GM12875 (cell line): Measurements from ENCODE around the gene PIAS3.
A peak's percentile ranks its signal among the peaks of the same experiment; 100 is the strongest.

Source experiments
- H3K4me3 ChIP-seq: one replicate; pipeline ENCODE4 v1.5.1; 2011; ENCODE audit warnings: low read depth, low read length, control low read depth
- CTCF ChIP-seq: IDR thresholded peaks from 2 replicates; pipeline ENCODE4 v1.5.1; 2011; ENCODE audit warnings: low read depth, mild to moderate bottlenecking, control low read depth, inconsistent platforms, low read length, moderate library complexity, borderline replicate concordance; ENCODE audit not compliant: insufficient read depth

PIAS3 gene

GRCh38 chr1:145858901-145859490 lies at the start of gene PIAS3:
Gene PIAS3 (minus strand): TSS chr1:145859081. CDS start chr1:145858990, 91 bp downstream.
- TF ChIP-seq CTCF: no peak
- peak within 1 kb of the TSS; percentile 78 for H3K4me3 ChIP-seq

- H3K4me3 ChIP-seq: no peak overlapping the region
Measured at GRCh38 chr1:145908653-145909052, 49.8 kb upstream of the PIAS3 start.

GRCh38 chr1:145906954-145907753 lies 48.3 kb upstream of the PIAS3 start:
- TF ChIP-seq CTCF: no peak
- H3K4me3 ChIP-seq: no peak overlapping the region

More at GRCh38 chr1:145908653-145909052, 49.8 kb upstream of the PIAS3 start:
- no peak for TF ChIP-seq CTCF

- H3K4me3 ChIP-seq: no peak overlapping the region
- TF ChIP-seq CTCF: no peak
Measured at GRCh38 chr1:145901312-145902021, 42.6 kb upstream of the PIAS3 start.

- no peak overlapping the region for H3K4me3 ChIP-seq
- no peak for TF ChIP-seq CTCF
Measured at GRCh38 chr1:145898756-145899155, 39.9 kb upstream of the PIAS3 start.

GRCh38 chr1:145897969-145898368 lies 39.1 kb upstream of the PIAS3 start:
- no peak for TF ChIP-seq CTCF
- no peak overlapping the region for H3K4me3 ChIP-seq
